ENCODE data around the gene MTRF1L.
A peak's percentile ranks its signal among the peaks of the same experiment; 100 is the strongest.

The MTRF1L gene

GRCh38 chr6:153028286-153028685 is 25.8 kb upstream of the MTRF1L start:
- no peak overlapping the region for H2BK5ac ChIP-seq (ENCODE audit: low read depth, low read length, poor library complexity, severe bottlenecking)
- no peak for DNase-seq
- no peak overlapping the region for H3K27ac ChIP-seq (ENCODE audit: low read length, poor library complexity, severe bottlenecking)
- no peak overlapping the region for H4K91ac ChIP-seq (ENCODE audit: low read length)
- no peak overlapping the region for H3K4me3 ChIP-seq (ENCODE audit: insufficient read depth in 1 of 2, low read depth in 1 of 2, low read length in 2 of 2)
- no peak overlapping the region for H2AK5ac ChIP-seq (ENCODE audit: low read length, severe bottlenecking)
- no peak overlapping the region for H3K14ac ChIP-seq (ENCODE audit: low read length in 2 of 2)
- H3K27me3 ChIP-seq (ENCODE audit: control insufficient read depth in 1 of 2, insufficient read depth in 1 of 2, low read length in 2 of 2) = no peaks in the 10 kb centered on the region
- H3K9me3 ChIP-seq (ENCODE audit: control insufficient read depth, low read length) = no peaks in the 10 kb centered on the region
- no peak overlapping the region for H3K23ac ChIP-seq (ENCODE audit: low read length in 2 of 2)
- H3K18ac ChIP-seq (ENCODE audit: low read depth in 1 of 2, low read length in 2 of 2) = no peak overlapping the region
- no peak overlapping the region for H2AFZ ChIP-seq (ENCODE audit: low read depth, low read length)
- no peak overlapping the region for H3K9ac ChIP-seq (ENCODE audit: low read length)
- H4K8ac ChIP-seq (ENCODE audit: low read length) = no peak overlapping the region
- H3K4me2 ChIP-seq (ENCODE audit: low read length, poor library complexity, severe bottlenecking) = no peak overlapping the region
- no peak overlapping the region for H3K4ac ChIP-seq (ENCODE audit: low read depth in 1 of 2, low read length in 2 of 2)
- WGBS = 95% methylated on average over 2 of the region's 2 CpGs
- peaks cover 0 to 14% of the 10 kb centered on the region in 2 experiments for H3K36me3 ChIP-seq (ENCODE audit: control insufficient read depth in 1 of 2, insufficient read depth in 2 of 2, low read depth in 1 of 2, low read length in 2 of 2)
- no peaks in the 10 kb centered on the region for H3K4me1 ChIP-seq (ENCODE audit: control insufficient read depth, insufficient read depth, low read depth, low read length)
- no peak overlapping the region for H2BK15ac ChIP-seq (ENCODE audit: low read depth, poor library complexity, severe bottlenecking)
- peaks cover 17% of the 10 kb centered on the region for H3K79me1 ChIP-seq (replicated peaks; ENCODE audit: low read length, poor library complexity, severe bottlenecking)
- no peak overlapping the region for H2BK12ac ChIP-seq (ENCODE audit: low read length in 2 of 2)
- H2BK120ac ChIP-seq (ENCODE audit: low read depth, low read length) = no peak overlapping the region

DNA sequence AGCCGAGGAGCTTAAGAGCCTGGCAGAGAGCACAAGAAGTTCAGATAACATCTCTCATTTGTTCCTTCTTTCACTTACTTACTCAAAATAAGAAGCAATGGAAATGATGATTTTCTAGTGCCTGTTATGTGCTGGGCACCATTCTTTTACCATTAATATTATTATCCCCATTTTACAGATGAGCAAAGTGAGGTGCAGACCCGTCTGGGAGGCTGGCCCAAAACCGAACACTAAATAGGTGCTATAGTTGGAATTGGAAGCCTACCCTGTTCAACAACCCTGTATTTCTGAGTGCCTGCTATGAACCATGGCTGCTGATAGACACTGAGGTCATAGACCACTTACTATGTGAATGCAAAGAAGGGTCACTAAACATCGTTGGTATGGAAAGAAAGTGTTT is 25.0 kb upstream of the MTRF1L start:
- no peak overlapping the region for H2BK15ac ChIP-seq (ENCODE audit: low read depth, poor library complexity, severe bottlenecking)
- H2BK12ac ChIP-seq (ENCODE audit: low read length in 2 of 2) = no peak overlapping the region
- H2AFZ ChIP-seq (ENCODE audit: low read depth, low read length) = no peak overlapping the region
- no peak overlapping the region for H3K4me2 ChIP-seq (ENCODE audit: low read length, poor library complexity, severe bottlenecking)
- H3K79me1 ChIP-seq (replicated peaks; ENCODE audit: low read length, poor library complexity, severe bottlenecking) = peaks cover 19% of the 10 kb centered on the region
- no peak overlapping the region for H3K27ac ChIP-seq (ENCODE audit: low read length, poor library complexity, severe bottlenecking)
- no peak overlapping the region for H2BK5ac ChIP-seq (ENCODE audit: low read depth, low read length, poor library complexity, severe bottlenecking)
- H3K4me1 ChIP-seq (ENCODE audit: control insufficient read depth, insufficient read depth, low read depth, low read length) = no peaks in the 10 kb centered on the region
- H2BK120ac ChIP-seq (ENCODE audit: low read depth, low read length) = no peak overlapping the region
- no peak overlapping the region for H3K23ac ChIP-seq (ENCODE audit: low read length in 2 of 2)
- H3K27me3 ChIP-seq (ENCODE audit: control insufficient read depth in 1 of 2, insufficient read depth in 1 of 2, low read length in 2 of 2) = no peaks in the 10 kb centered on the region
- no peak overlapping the region for H3K14ac ChIP-seq (ENCODE audit: low read length in 2 of 2)
- H3K18ac ChIP-seq (ENCODE audit: low read depth in 1 of 2, low read length in 2 of 2) = no peak overlapping the region
- DNase-seq = no peak
- H2AK5ac ChIP-seq (ENCODE audit: low read length, severe bottlenecking) = no peak overlapping the region
- H3K36me3 ChIP-seq (ENCODE audit: control insufficient read depth in 1 of 2, insufficient read depth in 2 of 2, low read depth in 1 of 2, low read length in 2 of 2) = peaks cover 0 to 21% of the 10 kb centered on the region in 2 experiments
- no peak overlapping the region for H4K91ac ChIP-seq (ENCODE audit: low read length)
- WGBS = 93% methylated on average over 3 of the region's 4 CpGs
- no peaks in the 10 kb centered on the region for H3K9me3 ChIP-seq (ENCODE audit: control insufficient read depth, low read length)
- no peak overlapping the region for H3K4ac ChIP-seq (ENCODE audit: low read depth in 1 of 2, low read length in 2 of 2)
- no peak overlapping the region for H4K8ac ChIP-seq (ENCODE audit: low read length)
- H3K4me3 ChIP-seq (ENCODE audit: insufficient read depth in 1 of 2, low read depth in 1 of 2, low read length in 2 of 2) = no peak overlapping the region
- H3K9ac ChIP-seq (ENCODE audit: low read length) = no peak overlapping the region

DNA sequence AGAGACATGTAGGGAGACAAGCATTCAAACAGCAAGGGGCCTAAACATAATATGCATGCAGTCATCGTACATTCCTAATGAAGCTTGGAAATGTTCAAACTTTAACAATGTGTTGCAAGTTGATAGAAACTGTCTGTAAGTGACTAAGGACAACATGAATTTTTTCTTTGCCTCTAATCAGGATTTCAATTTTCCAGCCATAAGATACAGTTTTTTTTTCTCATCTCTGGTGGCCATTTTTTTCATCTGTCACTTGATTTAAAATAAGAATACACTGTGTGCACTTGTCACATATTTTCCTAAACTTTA is 22.2 kb upstream of the MTRF1L start:
- no peaks in the 10 kb centered on the region for H3K4me1 ChIP-seq (ENCODE audit: control insufficient read depth, insufficient read depth, low read depth, low read length)
- H3K4me3 ChIP-seq (ENCODE audit: insufficient read depth in 1 of 2, low read depth in 1 of 2, low read length in 2 of 2) = no peak overlapping the region
- no peaks in the 10 kb centered on the region for H3K27me3 ChIP-seq (ENCODE audit: control insufficient read depth in 1 of 2, insufficient read depth in 1 of 2, low read length in 2 of 2)
- WGBS = no CpG with 5 or more reads among the region's 1 CpG
- H3K4me2 ChIP-seq (ENCODE audit: low read length, poor library complexity, severe bottlenecking) = no peak overlapping the region
- no peak overlapping the region for H2BK5ac ChIP-seq (ENCODE audit: low read depth, low read length, poor library complexity, severe bottlenecking)
- H3K9ac ChIP-seq (ENCODE audit: low read length) = no peak overlapping the region
- no peak overlapping the region for H2AK5ac ChIP-seq (ENCODE audit: low read length, severe bottlenecking)
- no peak overlapping the region for H4K91ac ChIP-seq (ENCODE audit: low read length)
- H2AFZ ChIP-seq (ENCODE audit: low read depth, low read length) = no peak overlapping the region
- H3K36me3 ChIP-seq (ENCODE audit: control insufficient read depth in 1 of 2, insufficient read depth in 2 of 2, low read depth in 1 of 2, low read length in 2 of 2) = peaks cover 3 to 37% of the 10 kb centered on the region in 2 experiments
- no peak overlapping the region for H2BK120ac ChIP-seq (ENCODE audit: low read depth, low read length)
- no peak overlapping the region for H3K18ac ChIP-seq (ENCODE audit: low read depth in 1 of 2, low read length in 2 of 2)
- no peak overlapping the region for H3K23ac ChIP-seq (ENCODE audit: low read length in 2 of 2)
- no peak overlapping the region for H2BK12ac ChIP-seq (ENCODE audit: low read length in 2 of 2)
- no peak overlapping the region for H2BK15ac ChIP-seq (ENCODE audit: low read depth, poor library complexity, severe bottlenecking)
- no peak overlapping the region for H3K14ac ChIP-seq (ENCODE audit: low read length in 2 of 2)
- no peak for DNase-seq
- no peaks in the 10 kb centered on the region for H3K9me3 ChIP-seq (ENCODE audit: control insufficient read depth, low read length)
- peaks cover 17% of the 10 kb centered on the region for H3K79me1 ChIP-seq (replicated peaks; ENCODE audit: low read length, poor library complexity, severe bottlenecking)
- H3K27ac ChIP-seq (ENCODE audit: low read length, poor library complexity, severe bottlenecking) = no peak overlapping the region
- H4K8ac ChIP-seq (ENCODE audit: low read length) = no peak overlapping the region
- no peak overlapping the region for H3K4ac ChIP-seq (ENCODE audit: low read depth in 1 of 2, low read length in 2 of 2)

GRCh38 chr6:153023977-153024708 is 21.6 kb upstream of the MTRF1L start:
- Histone ChIP-seq H2BK5ac (ENCODE audit: low read depth, low read length, poor library complexity, severe bottlenecking) (no peak overlapping the region), H3K4me3 (ENCODE audit: insufficient read depth in 1 of 2, low read depth in 1 of 2, low read length in 2 of 2) (no peak overlapping the region)
- 58% methylated on average over 6 of the region's 6 CpGs for WGBS

More at GRCh38 chr6:153023977-153024708, 21.6 kb upstream of the MTRF1L start:
- H3K14ac ChIP-seq (ENCODE audit: low read length in 2 of 2) = no peak overlapping the region
- H4K91ac ChIP-seq (ENCODE audit: low read length) = no peak overlapping the region
- no peak overlapping the region for H2AK5ac ChIP-seq (ENCODE audit: low read length, severe bottlenecking)
- H3K4me2 ChIP-seq (ENCODE audit: low read length, poor library complexity, severe bottlenecking) = no peak overlapping the region
- no peak overlapping the region for H3K18ac ChIP-seq (ENCODE audit: low read depth in 1 of 2, low read length in 2 of 2)
- H4K8ac ChIP-seq (ENCODE audit: low read length) = no peak overlapping the region
- no peak overlapping the region for H3K4ac ChIP-seq (ENCODE audit: low read depth in 1 of 2, low read length in 2 of 2)
- H3K23ac ChIP-seq (ENCODE audit: low read length in 2 of 2) = no peak overlapping the region
- H2AFZ ChIP-seq (ENCODE audit: low read depth, low read length) = no peak overlapping the region
- no peaks in the 10 kb centered on the region for H3K9me3 ChIP-seq (ENCODE audit: control insufficient read depth, low read length)
- peaks cover 20% of the 10 kb centered on the region for H3K79me1 ChIP-seq (replicated peaks; ENCODE audit: low read length, poor library complexity, severe bottlenecking)
- no peak overlapping the region for H3K27ac ChIP-seq (ENCODE audit: low read length, poor library complexity, severe bottlenecking)
- H3K4me1 ChIP-seq (ENCODE audit: control insufficient read depth, insufficient read depth, low read depth, low read length) = no peaks in the 10 kb centered on the region
- no peak overlapping the region for H2BK15ac ChIP-seq (ENCODE audit: low read depth, poor library complexity, severe bottlenecking)
- no peak overlapping the region for H2BK120ac ChIP-seq (ENCODE audit: low read depth, low read length)
- no peak overlapping the region for H2BK12ac ChIP-seq (ENCODE audit: low read length in 2 of 2)
- H3K27me3 ChIP-seq (ENCODE audit: control insufficient read depth in 1 of 2, insufficient read depth in 1 of 2, low read length in 2 of 2) = no peaks in the 10 kb centered on the region
- peaks cover 3 to 42% of the 10 kb centered on the region in 2 experiments for H3K36me3 ChIP-seq (ENCODE audit: control insufficient read depth in 1 of 2, insufficient read depth in 2 of 2, low read depth in 1 of 2, low read length in 2 of 2)
- no peak overlapping the region for H3K9ac ChIP-seq (ENCODE audit: low read length)
- DNase-seq = peak; percentile 68
